Right atrium auricular region (tissue), 2 donors: Measurements from ENCODE around the gene MICAL2. TPM values are rescaled to one million over a fixed set of nuclear protein-coding genes. Genes with fewer than 3 reads are reported as not detected.

ENCODE experiments used
- DNase-seq: peaks from one replicate; pipeline ENCODE4 v3.0.0-alpha.2; 2019; ENCODE audit warnings: low spot score
- H3K27ac ChIP-seq, 2 donors: fragments of 200-600 bp; sonication (generic); 1 replicate in 1 of 2; 2 replicates in 1 of 2; pipeline ENCODE4 v1.5.1; 2016 to 2019
- H3K27me3 ChIP-seq, 2 donors: fragments of 200-600 bp; sonication (generic); one replicate each; pipeline versions ENCODE4 v1.5.1 to v1.6.0; 2017 to 2019
- H3K36me3 ChIP-seq: fragments of 200-600 bp; sonication (generic); one replicate; pipeline ENCODE4 v1.5.1; 2016
- H3K4me1 ChIP-seq, 2 donors: fragments of 200-600 bp; sonication (generic); one replicate each; pipeline versions ENCODE4 v1.5.1 to v1.6.0; 2017 to 2019
- H3K4me3 ChIP-seq, 2 donors: fragments of 200-600 bp; sonication (generic); 1 replicate in 1 of 2; 2 replicates in 1 of 2; pipeline ENCODE4 v1.5.1; 2017 to 2019; ENCODE audit warnings: mild to moderate bottlenecking in 1 of 2, moderate library complexity in 1 of 2
- H3K9me3 ChIP-seq, 2 donors: fragments of 200-600 bp; sonication (generic); one replicate each; pipeline ENCODE4 v1.5.1; 2019
- CTCF ChIP-seq, 2 donors: fragments of 200-600 bp; sonication (generic); IDR thresholded peaks; one replicate each; pipeline ENCODE4 v1.5.1; 2019; ENCODE audit warnings: antibody characterized with exemption in 2 of 2
- total RNA-seq, 2 donors: library from RNA; depleted of rRNA; stranded (reverse); fragments of >200 nt; gene quantifications; one replicate each; pipeline ENCODE4 v1.1.0, GENCODE V29; 2016

The MICAL2 gene
- total RNA-seq, 2 donors from 2014 or later = 77.6 to 84.5 TPM

- Histone ChIP-seq H3K27ac (peak overlapping the region; percentile 77 to 78), H3K4me1 (peaks cover 0 to 78% of the 10 kb centered on the region in 2 donors), H3K27me3 (no peaks in the 10 kb centered on the region), H3K36me3 (peaks cover 33% of the 10 kb centered on the region), H3K4me3 (no peak overlapping the region), H3K9me3 (no peaks in the 10 kb centered on the region)
- no peak for TF ChIP-seq CTCF (IDR thresholded peaks at IDR 0.05)
- DNase-seq = no peak
These were observed 107.5 kb downstream of the MICAL2 start for GRCh38 chr11:12217879-12218278.

- Histone ChIP-seq H3K36me3 (peaks cover 25% of the 10 kb centered on the region), H3K4me3 (no peak overlapping the region), H3K27ac (peak overlapping the region; percentile 77 to 78), H3K4me1 (peaks cover 0 to 89% of the 10 kb centered on the region in 2 donors), H3K27me3 (no peaks in the 10 kb centered on the region), H3K9me3 (no peaks in the 10 kb centered on the region)
- no peak for TF ChIP-seq CTCF (IDR thresholded peaks at IDR 0.05)
- DNase-seq = no peak
These were observed 108.5 kb downstream of the MICAL2 start for GRCh38 chr11:12218909-12219308.

- peaks cover 21% of the 10 kb centered on the region for H3K36me3 ChIP-seq
- H3K9me3 ChIP-seq = no peaks in the 10 kb centered on the region
- no peak for DNase-seq
- peak overlapping the region; percentile 77 to 78 for H3K27ac ChIP-seq
- H3K4me1 ChIP-seq = peaks cover 0 to 97% of the 10 kb centered on the region in 2 donors
- H3K4me3 ChIP-seq = no peak overlapping the region
- no peak for TF ChIP-seq CTCF (IDR thresholded peaks at IDR 0.05)
- H3K27me3 ChIP-seq = no peaks in the 10 kb centered on the region
These were observed 109.4 kb downstream of the MICAL2 start for GRCh38 chr11:12219757-12220156.

GRCh38 chr11:12220305-12220704 lies 109.9 kb downstream of the MICAL2 start:
- Histone ChIP-seq H3K9me3 (no peaks in the 10 kb centered on the region), H3K4me1 (peaks cover 0 to 96% of the 10 kb centered on the region in 2 donors), H3K4me3 (no peak overlapping the region), H3K36me3 (peaks cover 23% of the 10 kb centered on the region), H3K27ac (peak overlapping the region; percentile 77 to 78), H3K27me3 (no peaks in the 10 kb centered on the region)
- no peak for TF ChIP-seq CTCF (IDR thresholded peaks at IDR 0.05)
- peak; percentile 85 for DNase-seq

- Histone ChIP-seq H3K4me3 (no peak overlapping the region), H3K9me3 (no peaks in the 10 kb centered on the region), H3K36me3 (peaks cover 31% of the 10 kb centered on the region), H3K4me1 (peaks cover 0 to 89% of the 10 kb centered on the region in 2 donors), H3K27ac (peak overlapping the region; percentile 77 to 78), H3K27me3 (no peaks in the 10 kb centered on the region)
- no peak for TF ChIP-seq CTCF (IDR thresholded peaks at IDR 0.05)
- no peak for DNase-seq
These were observed 110.7 kb downstream of the MICAL2 start for GRCh38 chr11:12221051-12221535.
